Measurements from ENCODE around the gene ANXA3. TPM values are rescaled to one million over a fixed set of nuclear protein-coding genes. Genes with fewer than 3 reads are reported as not detected.

Gene ANXA3
- total RNA-seq, 1 donor from 2014 or later = 182 TPM

GRCh38 chr4:78601013-78601412 is 49.4 kb downstream of the ANXA3 start:
- DNase-seq = no peak
- no peak for ATAC-seq

GRCh38 chr4:78602334-78602733 is 50.8 kb downstream of the ANXA3 start:
- DNase-seq (no peak), ATAC-seq (no peak)
- H3K27ac ChIP-seq = no peak overlapping the region
- H3K4me1 ChIP-seq = no peaks in the 10 kb centered on the region
- intact Hi-C loops (cut with DNase I) = no loop called here
- H3K9me3 ChIP-seq = no peaks in the 10 kb centered on the region
- H3K27me3 ChIP-seq = no peaks in the 10 kb centered on the region
- peaks cover 16% of the 10 kb centered on the region for H3K36me3 ChIP-seq
- H3K4me3 ChIP-seq = no peak overlapping the region
- TF ChIP-seq CTCF (IDR thresholded peaks at IDR 0.05) = no peak

More at GRCh38 chr4:78601013-78601412, 49.4 kb downstream of the ANXA3 start:
- Histone ChIP-seq H3K36me3 (peaks cover 21% of the 10 kb centered on the region), H3K27ac (no peak overlapping the region), H3K9me3 (no peaks in the 10 kb centered on the region), H3K27me3 (no peaks in the 10 kb centered on the region), H3K4me3 (no peak overlapping the region), H3K4me1 (no peaks in the 10 kb centered on the region)
- no peak for TF ChIP-seq CTCF (IDR thresholded peaks at IDR 0.05)
- intact Hi-C loops (cut with DNase I) = no loop called here

GRCh38 chr4:78603384-78603783 is 51.8 kb downstream of the ANXA3 start:
- DNase-seq = no peak
- intact Hi-C loops (cut with DNase I) = no loop called here
- Histone ChIP-seq H3K36me3 (peaks cover 10% of the 10 kb centered on the region), H3K4me1 (no peaks in the 10 kb centered on the region), H3K27ac (no peak overlapping the region), H3K27me3 (no peaks in the 10 kb centered on the region), H3K9me3 (no peaks in the 10 kb centered on the region), H3K4me3 (no peak overlapping the region)
- ATAC-seq = no peak
- TF ChIP-seq CTCF (IDR thresholded peaks at IDR 0.05) = no peak

- DNase-seq = no peak
- intact Hi-C loops (cut with DNase I) = no loop called here
- no peak for TF ChIP-seq CTCF (IDR thresholded peaks at IDR 0.05)
- no peak overlapping the region for H3K4me3 ChIP-seq
- no peaks in the 10 kb centered on the region for H3K27me3 ChIP-seq
- no peak for ATAC-seq
- H3K36me3 ChIP-seq = peaks cover 10% of the 10 kb centered on the region
- no peaks in the 10 kb centered on the region for H3K4me1 ChIP-seq
- H3K27ac ChIP-seq = no peak overlapping the region
- H3K9me3 ChIP-seq = no peaks in the 10 kb centered on the region
Measured at GRCh38 chr4:78604988-78605387, 53.4 kb downstream of the ANXA3 start.

- H3K4me1 ChIP-seq = no peaks in the 10 kb centered on the region
- no peak overlapping the region for H3K4me3 ChIP-seq
- DNase-seq = no peak
- no peak overlapping the region for H3K27ac ChIP-seq
- no peak for ATAC-seq
- intact Hi-C loops (cut with DNase I) = no loop called here
- no peaks in the 10 kb centered on the region for H3K27me3 ChIP-seq
- peaks cover 10% of the 10 kb centered on the region for H3K36me3 ChIP-seq
- TF ChIP-seq CTCF (IDR thresholded peaks at IDR 0.05) = no peak
- H3K9me3 ChIP-seq = no peaks in the 10 kb centered on the region
Measured at GRCh38 chr4:78606035-78606434, 54.5 kb downstream of the ANXA3 start.

- TF ChIP-seq CTCF (IDR thresholded peaks at IDR 0.05) = no peak
- intact Hi-C loops (cut with DNase I) = no loop called here
- ATAC-seq (no peak), DNase-seq (no peak)
- Histone ChIP-seq H3K9me3 (no peaks in the 10 kb centered on the region), H3K27me3 (no peaks in the 10 kb centered on the region), H3K27ac (no peak overlapping the region), H3K4me3 (no peak overlapping the region), H3K4me1 (no peaks in the 10 kb centered on the region), H3K36me3 (peaks cover 10% of the 10 kb centered on the region)
Measured at GRCh38 chr4:78606530-78607095, 55.0 kb downstream of the ANXA3 start.
